Mucosa of descending colon (tissue), 3 donors: ENCODE results near the gene LPAR3. TPM values are rescaled to one million over a fixed set of nuclear protein-coding genes. Genes with fewer than 3 reads are reported as not detected.
A peak's percentile ranks its signal among the peaks of the same experiment; 100 is the strongest.
"Not testable (repeated sequence)": the region's sequence is repeated elsewhere in the genome, so short reads cannot be mapped to it uniquely, and the experiment has no call there.

Experiments used
- ATAC-seq: fragments of 200-7000 bp; cut with Tn5 transposase; one replicate; pipeline ENCODE4 v1.9.1; 2020; ENCODE audit warnings: mild to moderate bottlenecking, moderate library complexity
- DNase-seq, 3 donors: peaks; one replicate each; pipeline ENCODE4 v3.0.0-alpha.2; 2020
- H3K36me3 ChIP-seq: fragments of 200-600 bp; one replicate; pipeline ENCODE4 v1.8.0; 2021; ENCODE audit warnings: low read depth, mild to moderate bottlenecking
- H3K4me1 ChIP-seq: fragments of 200-600 bp; one replicate; pipeline ENCODE4 v1.8.0; 2021; ENCODE audit warnings: low read depth, mild to moderate bottlenecking
- H3K4me3 ChIP-seq: fragments of 200-600 bp; one replicate; pipeline ENCODE4 v1.8.0; 2021; ENCODE audit warnings: mild to moderate bottlenecking
- H3K9me3 ChIP-seq: fragments of 200-600 bp; one replicate; pipeline ENCODE4 v1.8.0; 2021; ENCODE audit warnings: mild to moderate bottlenecking
- intact Hi-C, 2 donors: fragments of 100-400 bp; cut with DNase I in 1 of 2; cut with micrococcal nuclease in 1 of 2; formaldehyde crosslinking; loops; one replicate each; pipeline versions ENCODE4 v1.11.0 to v1.11.1; 2022; cut with DNase I, micrococcal nuclease
- total RNA-seq, 3 donors: library from RNA; stranded (reverse); fragmentation: NEBNext Ultra II Directional in 2 of 3; extraction: Animal tissue kit (Norgen Biotek cat#: 25700) in 2 of 3; gene quantifications; one replicate each; pipeline versions ENCODE4 v1.2.1 to v1.2.4, GENCODE V29; 2021 to 2023
- TF ChIP-seq, protein P1 (sequence below): fragments of 200-600 bp; IDR thresholded peaks from one replicate; pipeline ENCODE4 v1.8.0; 2022; ENCODE audit warnings: antibody characterized with exemption, mild to moderate bottlenecking
- donor health status: DM: no; HTN: no; CAD: no; lungs with moderate emphysema.
- donor health status: DM: no; HTN: no; CAD: no.
- donor health status: DM: no; HTN: yes; CAD: no.

The LPAR3 gene
- total RNA-seq, 3 donors from 2014 or later = 2.5 to 3.5 (median 2.5) TPM

DNA sequence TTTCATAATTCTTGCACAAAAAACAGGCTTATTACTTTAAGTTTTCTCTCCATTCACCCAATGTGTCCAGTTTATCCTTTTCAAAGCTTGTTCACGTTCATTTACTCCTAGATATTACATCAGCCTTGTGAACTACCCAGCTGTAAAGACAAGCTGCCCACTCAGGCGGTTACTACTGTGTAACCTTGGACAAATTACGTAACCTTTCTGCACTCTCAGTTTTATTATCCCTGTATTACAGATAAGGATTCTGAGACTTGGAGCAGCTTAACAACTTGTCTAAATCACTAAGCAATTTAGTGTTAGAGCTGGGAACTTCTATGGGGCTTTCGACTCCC lies 20.5 kb upstream of the LPAR3 start:
- Histone ChIP-seq H3K9me3 (no peaks in the 10 kb centered on the region), H3K4me1 (no peaks in the 10 kb centered on the region), H3K4me3 (no peak overlapping the region), H3K36me3 (no peaks in the 10 kb centered on the region)
- DNase-seq (peak in 1 of 3 donors; percentile 31), ATAC-seq (peak; percentile 99)
- intact Hi-C loops = no loop called here
- TF ChIP-seq, protein P1, sequence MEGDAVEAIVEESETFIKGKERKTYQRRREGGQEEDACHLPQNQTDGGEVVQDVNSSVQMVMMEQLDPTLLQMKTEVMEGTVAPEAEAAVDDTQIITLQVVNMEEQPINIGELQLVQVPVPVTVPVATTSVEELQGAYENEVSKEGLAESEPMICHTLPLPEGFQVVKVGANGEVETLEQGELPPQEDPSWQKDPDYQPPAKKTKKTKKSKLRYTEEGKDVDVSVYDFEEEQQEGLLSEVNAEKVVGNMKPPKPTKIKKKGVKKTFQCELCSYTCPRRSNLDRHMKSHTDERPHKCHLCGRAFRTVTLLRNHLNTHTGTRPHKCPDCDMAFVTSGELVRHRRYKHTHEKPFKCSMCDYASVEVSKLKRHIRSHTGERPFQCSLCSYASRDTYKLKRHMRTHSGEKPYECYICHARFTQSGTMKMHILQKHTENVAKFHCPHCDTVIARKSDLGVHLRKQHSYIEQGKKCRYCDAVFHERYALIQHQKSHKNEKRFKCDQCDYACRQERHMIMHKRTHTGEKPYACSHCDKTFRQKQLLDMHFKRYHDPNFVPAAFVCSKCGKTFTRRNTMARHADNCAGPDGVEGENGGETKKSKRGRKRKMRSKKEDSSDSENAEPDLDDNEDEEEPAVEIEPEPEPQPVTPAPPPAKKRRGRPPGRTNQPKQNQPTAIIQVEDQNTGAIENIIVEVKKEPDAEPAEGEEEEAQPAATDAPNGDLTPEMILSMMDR = no peak

DNA sequence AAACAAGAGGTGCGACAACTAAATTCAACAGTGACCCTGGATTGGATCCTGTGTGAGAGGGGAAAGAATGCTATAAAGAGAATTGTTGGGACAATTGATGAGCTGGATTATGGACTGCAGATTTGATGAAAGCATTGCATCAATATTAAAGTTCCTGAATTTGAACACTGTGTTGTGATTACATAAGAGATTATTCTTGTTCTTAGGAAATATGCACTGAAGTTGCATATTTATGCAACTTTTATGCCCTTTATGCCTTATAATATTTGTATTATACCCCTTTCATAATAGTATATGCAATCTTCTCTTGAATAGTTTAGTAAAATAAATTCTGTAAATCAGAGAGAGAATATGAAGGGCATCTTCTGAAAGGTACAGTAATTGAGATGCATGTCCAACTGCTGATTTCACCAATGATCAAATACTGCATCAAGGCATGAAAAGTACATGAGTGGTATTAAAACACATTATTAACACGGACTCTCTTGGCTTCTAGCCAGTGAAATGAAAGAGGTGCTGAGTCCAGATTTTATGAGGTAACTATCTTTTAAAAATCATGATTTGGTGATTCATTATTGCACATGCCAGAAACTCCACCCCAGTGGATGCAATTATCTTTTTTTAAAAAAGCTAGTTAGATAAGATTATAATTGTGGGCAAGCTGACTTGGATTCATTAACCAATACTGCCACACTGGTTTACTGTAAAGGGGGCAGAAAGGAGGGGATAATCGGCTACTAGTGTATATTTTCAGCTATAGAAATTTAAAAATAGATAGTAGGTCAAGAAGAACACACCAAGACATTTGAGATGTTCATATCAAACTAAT lies 19.9 kb upstream of the LPAR3 start:
- TF ChIP-seq, protein P1 = no peak
- Histone ChIP-seq H3K36me3 (no peaks in the 10 kb centered on the region), H3K9me3 (no peaks in the 10 kb centered on the region), H3K4me1 (no peaks in the 10 kb centered on the region), H3K4me3 (no peak overlapping the region)
- ATAC-seq (peak; percentile 39), DNase-seq (no peak)
- intact Hi-C loops = no loop called here

DNA sequence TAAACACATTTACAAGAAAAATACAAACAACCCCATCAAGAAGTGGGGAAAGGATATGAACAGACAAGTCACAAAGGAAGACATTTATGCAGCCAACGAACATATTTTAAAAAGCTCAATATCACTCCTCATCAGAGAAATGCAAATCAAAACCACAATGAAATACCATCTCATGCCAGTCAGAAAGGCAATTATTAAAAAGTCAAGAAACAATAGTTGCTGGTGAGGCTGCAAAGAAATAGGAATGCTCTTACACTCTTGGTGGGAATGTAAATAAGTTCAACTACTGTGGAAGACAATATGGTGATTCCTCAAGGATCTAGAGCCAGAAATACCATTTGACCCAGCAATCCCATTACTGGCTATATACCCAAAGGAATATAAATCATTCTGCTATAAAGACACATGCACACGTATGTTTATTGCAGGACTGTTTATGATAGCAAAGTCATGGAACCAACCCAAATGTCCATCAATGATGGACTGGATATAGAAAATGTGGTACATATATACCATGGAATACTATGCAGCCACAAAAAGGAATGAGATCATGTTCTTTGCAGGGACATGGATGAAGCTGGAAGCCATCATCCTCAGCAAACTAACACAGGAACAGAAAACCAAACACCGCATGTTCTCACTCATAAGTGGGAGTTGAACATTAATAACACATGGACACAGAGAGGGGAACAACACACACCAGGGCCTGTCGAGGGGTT lies 15.9 kb upstream of the LPAR3 start:
- intact Hi-C loops, ATAC-seq, DNase-seq: not testable (repeated sequence)

DNA sequence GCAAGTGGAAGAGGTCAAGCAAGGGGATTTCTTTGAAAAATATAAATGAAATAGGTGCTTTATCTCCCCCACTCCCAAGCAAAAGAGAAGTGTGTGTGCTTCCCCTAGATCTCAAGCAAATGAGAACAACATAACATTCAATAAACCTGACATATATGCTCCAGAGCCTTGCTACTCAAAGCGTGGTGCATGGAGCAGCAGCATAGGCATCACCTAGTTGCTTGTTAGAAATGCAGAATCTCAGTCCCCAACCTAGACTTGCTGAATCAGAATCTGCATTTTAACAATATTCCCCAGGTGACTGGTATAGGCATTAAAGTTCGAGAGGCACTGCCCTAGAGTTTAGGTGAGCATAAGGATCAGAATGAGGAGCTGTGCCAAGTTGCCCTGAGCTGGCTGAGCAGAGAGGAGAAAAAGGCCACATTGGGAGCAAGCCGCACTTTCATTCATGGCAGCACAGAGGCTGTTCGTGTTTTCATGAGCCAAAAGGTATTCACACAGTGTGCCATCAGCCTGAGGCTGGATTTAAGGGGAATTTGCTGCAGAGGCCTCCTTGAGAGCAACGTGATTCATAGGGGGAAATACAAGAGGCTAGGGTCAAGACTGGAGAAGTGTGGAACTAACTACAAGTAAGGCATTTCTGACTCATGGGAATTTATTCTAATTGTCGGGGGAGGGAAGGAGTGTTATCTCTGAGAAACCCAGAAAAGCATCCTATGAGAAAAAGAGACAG lies 14.3 kb upstream of the LPAR3 start:
- no peaks in the 10 kb centered on the region for H3K9me3 ChIP-seq
- H3K4me3 ChIP-seq = no peak overlapping the region
- DNase-seq (no peak), ATAC-seq (no peak)
- TF ChIP-seq, protein P1 = no peak
- H3K4me1 ChIP-seq = no peaks in the 10 kb centered on the region
- intact Hi-C loops = no loop called here
- H3K36me3 ChIP-seq = no peaks in the 10 kb centered on the region

More for the DNA sequence above, 15.9 kb upstream of the LPAR3 start:
- H3K4me1 ChIP-seq, H3K36me3 ChIP-seq, H3K4me3 ChIP-seq, H3K9me3 ChIP-seq: not testable (repeated sequence)

DNA sequence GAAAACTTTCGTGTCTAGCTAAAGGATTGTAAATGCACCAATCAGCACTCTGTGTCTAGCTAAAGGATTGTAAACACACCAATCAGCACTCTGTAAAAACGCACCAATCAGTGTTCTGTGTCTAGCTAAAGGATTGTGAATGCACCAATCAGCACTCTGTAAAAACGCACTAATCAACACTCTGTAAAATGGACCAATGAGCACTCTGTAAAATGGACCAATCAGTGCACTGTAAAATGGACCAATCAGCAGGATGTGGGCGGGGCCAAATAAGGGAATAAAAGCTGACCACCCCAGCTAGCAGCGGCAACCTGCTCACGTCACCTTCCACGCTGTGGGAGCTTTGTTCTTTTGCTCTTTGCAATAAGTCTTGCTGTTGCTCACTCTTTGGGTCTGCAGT lies 9.7 kb upstream of the LPAR3 start:
- DNase-seq, H3K4me1 ChIP-seq, intact Hi-C loops, H3K9me3 ChIP-seq, H3K36me3 ChIP-seq, ATAC-seq, H3K4me3 ChIP-seq: not testable (repeated sequence)

DNA sequence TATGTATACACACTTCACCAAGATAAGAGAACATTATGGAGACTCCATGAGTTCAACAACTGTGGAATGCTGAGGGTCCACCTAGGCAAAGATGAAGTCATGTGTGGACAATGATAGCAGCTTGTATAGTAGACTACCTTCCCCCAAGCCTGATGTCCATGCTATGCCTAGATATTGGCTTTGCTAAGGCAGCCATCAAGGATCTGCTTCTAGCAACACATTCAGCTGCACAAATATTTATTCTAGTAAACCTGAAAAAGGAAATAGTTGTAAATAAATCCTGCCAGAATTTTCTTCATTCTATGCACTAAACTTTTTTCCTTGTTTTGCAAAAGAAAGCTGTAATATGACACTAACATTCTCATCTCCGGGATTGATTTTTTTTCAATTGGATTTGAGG lies 7.0 kb upstream of the LPAR3 start:
- Histone ChIP-seq H3K9me3 (no peaks in the 10 kb centered on the region), H3K4me1 (no peaks in the 10 kb centered on the region), H3K36me3 (no peaks in the 10 kb centered on the region), H3K4me3 (no peak overlapping the region)
- TF ChIP-seq, protein P1 = no peak
- DNase-seq = no peak
- intact Hi-C loops = no loop called here
- ATAC-seq = no peak
